Measurements from ENCODE around the gene FUT3. TPM values are rescaled to one million over a fixed set of nuclear protein-coding genes. Genes with fewer than 3 reads are reported as not detected.

Gene FUT3
- total RNA-seq, 2 donors from 2014 or later: not detected

- intact Hi-C loops (cut with DNase I): loop anchor here in 1 of 2 donors (5.0 kb wide), 1 partner anchor 83 kb away; no protein-coding TSS in a partner anchor
- DNase-seq (ENCODE audit: low spot score): no peak
Measured at GRCh38 chr19:5809469-5809868, 41.8 kb downstream of the FUT3 start.

GRCh38 chr19:5809053-5809452 is 42.2 kb downstream of the FUT3 start:
- intact Hi-C loops (cut with DNase I): loop anchor here in 1 of 2 donors (5.0 kb wide), 1 partner anchor 83 kb away; no protein-coding TSS in a partner anchor
- DNase-seq (ENCODE audit: low spot score): no peak

DNA sequence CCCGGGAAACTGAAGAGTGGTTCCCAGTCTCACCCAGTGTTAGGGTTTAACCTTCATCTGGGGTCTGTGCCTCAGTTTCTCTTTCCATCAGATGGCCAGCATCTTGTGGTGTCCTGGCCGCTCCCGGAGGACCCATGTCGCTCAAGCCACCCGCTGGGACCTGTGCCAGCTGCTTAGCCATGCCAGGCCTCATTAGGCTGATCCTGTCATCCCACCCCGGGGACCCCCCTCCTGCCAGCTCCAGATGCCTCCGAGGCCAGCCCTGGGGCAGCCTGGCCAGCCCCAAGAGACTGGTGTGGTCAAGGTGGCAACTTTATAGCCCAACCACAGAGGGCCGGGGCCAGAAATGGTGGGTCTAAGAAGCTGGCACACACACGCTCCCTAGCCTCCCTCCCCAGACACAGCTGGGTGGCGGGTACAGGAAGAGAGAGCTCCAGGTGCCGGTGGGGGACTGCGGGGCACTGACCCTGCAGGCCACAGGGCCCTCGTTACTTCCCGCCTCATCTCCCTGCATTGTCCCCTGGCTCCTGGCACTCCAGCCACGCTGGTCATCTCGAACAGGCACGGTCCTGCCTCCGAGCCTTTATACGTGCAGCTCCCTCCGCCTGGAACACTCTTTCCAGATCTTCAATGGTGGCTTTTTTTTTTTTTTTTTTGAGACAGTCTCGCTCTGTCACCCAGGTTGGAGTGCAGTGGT is 43.0 kb downstream of the FUT3 start:
- intact Hi-C loops (cut with DNase I): loop anchor here in 1 of 2 donors (5.0 kb wide), 1 partner anchor 84 kb away; no protein-coding TSS in a partner anchor
- no peak for DNase-seq (ENCODE audit: low spot score)

- intact Hi-C loops (cut with DNase I): loop anchor here in 1 of 2 donors (5.0 kb wide), 1 partner anchor 85 kb away; no protein-coding TSS in a partner anchor
- no peak for DNase-seq (ENCODE audit: low spot score)
Measured at GRCh38 chr19:5806905-5807304, 44.3 kb downstream of the FUT3 start.

- intact Hi-C loops (cut with DNase I): loop anchor here in 1 of 2 donors (5.0 kb wide), 1 partner anchor 86 kb away; no protein-coding TSS in a partner anchor
- DNase-seq (ENCODE audit: low spot score): no peak
Measured at GRCh38 chr19:5806133-5806489, 45.1 kb downstream of the FUT3 start.

DNA sequence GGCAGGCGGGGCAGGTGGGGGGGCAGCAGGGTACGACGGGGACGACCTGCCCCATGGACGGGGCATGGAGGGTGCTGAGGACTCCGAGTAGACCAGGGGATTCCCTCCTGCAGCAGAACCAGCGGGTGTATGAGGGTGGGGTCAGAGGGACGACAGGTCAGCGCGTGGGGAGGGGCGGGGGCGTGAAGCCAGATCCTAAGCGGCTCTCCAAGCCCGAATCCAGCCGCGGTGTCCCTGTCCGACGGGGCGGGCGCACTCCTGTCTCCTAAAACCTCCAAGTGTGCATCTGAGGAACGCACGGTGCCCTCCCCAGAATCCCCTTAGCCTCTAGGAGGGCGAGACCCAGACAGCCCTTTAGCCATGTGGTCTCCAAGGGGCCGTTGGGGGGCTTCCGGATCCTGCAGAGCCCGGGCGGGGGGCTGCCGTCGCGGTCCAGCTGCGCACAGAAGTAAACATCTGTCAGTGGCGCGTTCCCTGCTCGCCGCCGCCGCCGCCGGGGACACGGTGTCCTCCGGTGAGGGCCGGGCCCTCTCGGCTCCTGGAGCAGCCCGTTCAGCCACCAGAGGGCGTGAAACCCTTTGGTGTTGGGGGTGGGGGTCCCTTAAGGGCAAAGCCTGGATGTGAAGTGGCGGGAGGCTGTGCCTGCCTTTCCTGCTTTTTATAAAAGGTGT is 45.7 kb downstream of the FUT3 start:
- DNase-seq (ENCODE audit: low spot score): no peak
- intact Hi-C loops (cut with DNase I): loop anchor here (2.0 to 5.0 kb wide), 2 partner anchors 87 kb away; no protein-coding TSS in a partner anchor

DNA sequence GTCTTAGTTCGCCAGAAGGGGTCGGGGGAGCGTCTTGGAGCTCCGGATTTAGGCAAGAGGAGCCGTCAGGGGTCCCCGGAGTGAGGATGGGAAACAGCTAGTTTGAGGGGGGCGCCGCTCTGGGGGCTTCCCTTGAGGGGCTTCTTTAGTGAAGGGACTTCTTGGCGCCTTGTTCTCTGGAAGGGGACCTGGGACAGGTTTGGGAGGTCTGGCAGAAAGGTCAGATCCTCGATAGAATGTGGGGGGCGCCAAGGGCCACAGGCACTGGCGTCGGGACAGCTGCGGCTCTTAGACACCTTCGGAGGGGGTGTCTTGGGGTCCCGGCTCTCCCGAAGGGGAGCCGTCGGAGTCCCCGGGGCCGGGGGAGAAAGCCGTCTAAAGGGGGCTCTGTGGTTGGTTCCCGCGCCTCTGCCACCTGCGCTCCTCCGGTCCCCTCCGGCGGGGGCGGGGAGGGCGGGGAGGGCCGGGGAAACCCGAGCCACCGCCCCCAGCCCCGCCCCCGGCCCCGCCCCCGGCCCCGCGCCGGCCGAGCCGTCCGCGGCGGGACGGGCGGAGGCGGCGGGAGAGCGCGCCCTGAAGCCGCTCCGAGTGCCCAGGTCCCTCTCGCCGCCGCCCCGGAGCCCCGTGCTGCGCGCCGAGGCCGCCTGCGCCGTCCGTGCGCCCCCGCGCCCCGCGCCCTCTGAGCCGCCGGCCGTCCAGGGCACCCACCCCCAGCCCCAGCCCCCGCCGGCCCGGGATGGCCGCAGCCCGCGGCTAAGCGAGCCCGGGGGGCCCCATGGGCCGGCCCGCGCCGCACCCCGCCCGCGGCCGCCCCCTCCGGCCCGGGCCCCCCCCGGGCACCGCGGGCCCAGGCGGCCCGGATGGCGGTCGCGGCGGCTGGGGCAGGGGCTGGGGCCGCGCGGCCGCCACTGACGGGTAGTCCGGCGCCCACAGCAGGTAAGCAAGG is 46.5 kb downstream of the FUT3 start, which contains the start of gene NRTN:
NRTN (plus strand) TSS at position 552 of the 946 bp plus-strand sequence. CDS start 19,099 bp downstream, outside the sequence.
- DNase-seq (ENCODE audit: low spot score): no peak
- intact Hi-C loops (cut with DNase I): loop anchor here (2.0 to 5.0 kb wide), 2 partner anchors 88 kb away; no protein-coding TSS in a partner anchor

- DNase-seq (ENCODE audit: low spot score): peak; percentile 94
- intact Hi-C loops (cut with DNase I): loop anchor here in 1 of 2 donors (2.0 kb wide), 1 partner anchor 89 kb away; no protein-coding TSS in a partner anchor
Measured at GRCh38 chr19:5803752-5804515, 47.3 kb downstream of the FUT3 start.

GRCh38 chr19:5803441-5803751 is 47.9 kb downstream of the FUT3 start:
- intact Hi-C loops (cut with DNase I): no loop called here

DNA sequence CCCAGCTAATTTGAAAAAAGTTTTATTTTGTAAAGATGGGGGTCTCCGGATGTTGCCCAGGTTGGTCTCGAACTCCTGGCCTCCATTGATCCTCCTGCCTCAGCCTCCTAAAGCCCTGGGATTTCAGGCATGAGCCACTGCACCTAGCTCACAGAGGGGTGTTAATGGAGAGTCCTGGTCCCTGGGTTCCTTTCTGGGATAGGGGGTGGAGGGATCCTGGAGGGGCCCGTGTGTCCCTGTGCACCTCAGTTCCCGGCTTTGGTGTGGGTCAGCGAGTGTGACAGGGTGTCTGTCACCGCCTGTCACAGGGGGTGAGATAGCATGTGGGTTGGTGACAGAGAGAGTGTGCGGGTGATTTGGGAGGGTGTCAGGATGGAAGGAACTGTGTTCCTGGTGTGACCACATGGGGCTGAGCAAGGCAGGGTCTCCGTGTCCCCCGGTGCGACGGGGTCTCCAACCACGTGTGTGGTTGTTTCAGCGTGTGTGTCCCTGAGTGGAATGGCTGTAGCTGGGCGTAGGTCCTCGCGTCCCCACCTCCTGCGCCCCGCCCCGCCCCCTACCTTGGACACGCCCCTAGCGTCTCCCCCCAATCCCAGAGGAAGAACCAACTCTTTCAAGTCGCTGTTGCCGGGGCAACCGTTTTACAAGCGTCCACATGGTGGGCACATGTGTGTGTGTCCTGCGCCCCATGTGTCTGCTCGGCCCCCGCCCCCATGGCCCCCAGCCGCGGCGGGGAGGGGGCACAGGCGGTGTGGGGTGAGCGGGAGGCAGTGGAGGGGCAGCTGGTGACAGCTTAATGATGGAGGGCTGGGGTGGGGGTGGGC is 49.2 kb downstream of the FUT3 start:
- intact Hi-C loops (cut with DNase I): no loop called here
- DNase-seq (ENCODE audit: low spot score): no peak

More at GRCh38 chr19:5803441-5803751, 47.9 kb downstream of the FUT3 start:
- DNase-seq (ENCODE audit: low spot score): no peak

DNA sequence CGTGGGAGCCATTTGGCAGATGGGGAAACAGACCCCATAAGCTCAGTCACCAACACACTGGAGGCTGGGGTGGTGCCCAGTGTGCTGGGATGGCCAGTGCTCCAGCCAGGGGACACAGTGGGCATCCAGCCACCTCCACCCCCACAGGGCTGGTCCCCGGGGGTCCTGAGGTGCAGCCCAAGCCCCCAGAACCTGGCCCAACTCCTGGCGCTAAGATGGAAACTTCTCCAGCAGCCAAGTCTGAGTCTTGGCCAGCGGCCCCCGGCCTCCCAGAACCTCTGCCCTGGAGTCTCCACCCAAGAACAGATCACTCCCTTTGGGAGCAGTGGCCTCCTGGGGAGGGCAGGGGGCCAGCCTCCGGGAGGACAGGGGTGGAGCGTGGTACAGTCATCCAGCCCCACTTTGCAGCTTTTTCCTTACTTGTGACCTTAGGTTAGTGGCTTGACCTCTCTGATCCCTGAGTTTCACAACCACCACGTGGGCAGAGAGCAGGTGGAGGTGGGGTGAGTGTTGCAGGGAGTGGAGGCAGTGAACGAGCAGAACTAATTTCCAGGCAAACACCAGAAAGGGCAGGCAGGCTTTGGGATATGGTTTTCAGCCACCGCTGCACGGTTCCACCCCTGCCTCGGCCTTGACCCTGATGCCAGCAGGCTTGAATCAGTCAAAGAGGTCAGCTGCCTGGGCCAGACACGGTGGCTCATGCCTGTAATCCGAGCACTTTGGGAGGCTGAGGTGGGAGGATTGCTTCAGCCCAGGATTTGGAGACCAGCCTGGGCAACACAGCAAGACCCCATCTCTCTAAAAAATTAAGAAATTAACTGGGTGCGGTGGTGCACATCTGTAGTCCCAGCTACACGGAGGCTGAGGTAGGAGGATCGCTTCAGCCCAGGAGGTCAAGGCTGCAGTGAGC is 50.6 kb downstream of the FUT3 start:
- intact Hi-C loops (cut with DNase I): no loop called here
- DNase-seq (ENCODE audit: low spot score): no peak

- DNase-seq (ENCODE audit: low spot score): no peak
- intact Hi-C loops (cut with DNase I): no loop called here
Measured at GRCh38 chr19:5799247-5800241, 51.7 kb downstream of the FUT3 start.

DNA sequence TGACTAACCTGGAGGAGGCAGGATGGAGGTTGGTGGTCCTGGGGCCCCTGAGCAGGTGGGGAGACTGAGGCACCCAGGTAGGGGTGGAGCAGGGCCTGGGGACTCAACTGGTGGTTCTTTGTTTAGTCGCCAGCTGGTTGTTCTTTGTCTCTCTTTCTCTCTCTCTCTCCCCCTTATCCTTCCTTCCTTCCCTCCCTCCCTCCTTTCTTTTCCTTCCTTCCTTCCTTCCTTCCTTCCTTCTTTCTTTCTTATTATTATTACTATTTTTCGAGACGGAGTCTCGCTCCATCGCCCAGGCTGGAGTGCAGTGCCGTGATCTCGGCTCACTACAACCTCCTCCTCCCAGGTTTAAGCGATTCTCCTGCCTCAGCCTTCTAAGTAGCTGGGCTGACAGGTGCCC is 53.0 kb downstream of the FUT3 start:
- DNase-seq (ENCODE audit: low spot score): no peak
- intact Hi-C loops (cut with DNase I): no loop called here

DNA sequence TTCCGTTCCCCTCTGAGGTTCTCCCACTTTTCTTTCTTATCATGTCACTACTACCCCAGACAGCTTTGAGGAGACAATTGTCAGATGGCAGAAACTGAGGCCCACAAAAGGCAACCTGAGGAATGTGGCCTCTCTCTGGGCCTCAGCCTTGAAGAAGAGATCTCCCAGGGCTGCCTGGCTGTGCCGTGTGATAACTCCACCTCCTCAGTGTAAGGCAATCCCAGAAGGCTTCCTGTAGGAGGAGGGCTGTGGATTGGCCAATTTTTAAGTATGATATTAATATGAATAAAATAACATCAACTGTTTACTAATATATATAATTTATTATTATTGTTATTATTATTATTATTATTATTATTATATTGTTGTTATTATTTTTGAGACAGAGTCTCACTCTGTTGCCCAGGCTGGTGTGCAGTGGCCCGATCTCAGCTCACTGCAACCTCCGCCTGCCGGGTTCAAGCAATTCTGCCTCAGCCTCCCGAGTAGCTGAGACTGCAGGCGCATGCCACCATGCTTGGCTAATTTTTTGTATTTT is 55.8 kb downstream of the FUT3 start:
- DNase-seq (ENCODE audit: low spot score): no peak
- intact Hi-C loops (cut with DNase I): no loop called here

GRCh38 chr19:5793188-5793587 is 58.1 kb downstream of the FUT3 start:
- no peak for DNase-seq (ENCODE audit: low spot score)
- intact Hi-C loops (cut with DNase I): no loop called here

All from posterior vena cava (tissue), 2 donors.